HepG2 (cell line): ENCODE measurements around the gene SHMT1. TPM values are rescaled to one million over a fixed set of nuclear protein-coding genes. Genes with fewer than 3 reads are reported as not detected.

Source experiments
- CEBPG ChIP-seq: IDR thresholded peaks from 2 replicates; pipeline ENCODE4 v1.6.1; 2016
- KDM5A ChIP-seq: fragments of 200-600 bp; sonication (generic); IDR thresholded peaks from 2 replicates; pipeline ENCODE4 v1.7.0; 2018; ENCODE audit warnings: antibody characterized with exemption, mild to moderate bottlenecking, low read length, borderline replicate concordance
- TSC22D2 ChIP-seq: sonication (generic); formaldehyde crosslinking; IDR thresholded peaks from 2 replicates; pipeline ENCODE4 v1.5.1; 2020; ENCODE audit warnings: missing genetic modification reagents, mild to moderate bottlenecking, borderline replicate concordance
- ZNF501 ChIP-seq: sonication (generic); formaldehyde crosslinking; IDR thresholded peaks from 2 replicates; pipeline ENCODE4 v1.5.1; 2020; ENCODE audit warnings: mild to moderate bottlenecking, moderate library complexity, missing genetic modification reagents
- ZNF598 ChIP-seq: sonication (generic); formaldehyde crosslinking; IDR thresholded peaks from 2 replicates; pipeline ENCODE4 v1.5.1; 2020; ENCODE audit warnings: mild to moderate bottlenecking, missing genetic modification reagents, borderline replicate concordance
- ZNF607 ChIP-seq: sonication (generic); formaldehyde crosslinking; IDR thresholded peaks from 2 replicates; pipeline ENCODE4 v1.5.1; 2020; ENCODE audit warnings: missing genetic modification reagents, mild to moderate bottlenecking, borderline replicate concordance
- ZNF747 ChIP-seq: sonication (generic); formaldehyde crosslinking; IDR thresholded peaks from 2 replicates; pipeline ENCODE4 v1.8.1; 2023; ENCODE audit warnings: missing genetic modification reagents, mild to moderate bottlenecking, borderline replicate concordance
- ZNF75D ChIP-seq: sonication (generic); formaldehyde crosslinking; IDR thresholded peaks from 2 replicates; pipeline ENCODE4 v1.8.1; 2023; ENCODE audit warnings: missing genetic modification reagents, mild to moderate bottlenecking, borderline replicate concordance
- ZSCAN29 ChIP-seq: sonication (generic); formaldehyde crosslinking; conservative IDR thresholded peaks from 2 replicates; pipeline ENCODE4 v1.4.0; 2020; ENCODE audit warnings: mild to moderate bottlenecking, missing genetic modification reagents
- polyA plus RNA-seq, 8 experiments: library from polyadenylated mRNA; depleted of rRNA in 3 of 8; stranded (reverse) in 7 of 8; unstranded in 1 of 8; fragments of >200 nt; fragmentation: Illumina TruSeq in 4 of 8; extraction: Trizol in 4 of 8; gene quantifications; 2 replicates each; pipeline versions ENCODE4 v1.2.1 to v1.2.3, GENCODE V29; 2011 to 2016; ENCODE audit warnings: low read depth in 4 of 8, missing spikeins in 1 of 8, mixed read lengths in 1 of 8; ENCODE audit not compliant: insufficient read depth in 1 of 8
- total RNA-seq, 5 experiments: library from RNA; depleted of rRNA; stranded (reverse); fragments of >200 nt; fragmentation: Illumina TruSeq; extraction: Trizol; gene quantifications; 2 replicates each; pipeline ENCODE4 v1.2.3, GENCODE V29; 2016; ENCODE audit warnings: low read depth in 1 of 5
- TF ChIP-seq, protein P1 (sequence below): sonication (generic); formaldehyde crosslinking; IDR thresholded peaks from 2 replicates; pipeline ENCODE4 v1.4.0; 2020; ENCODE audit warnings: missing genetic modification reagents
- TF ChIP-seq, protein P2 (sequence below), 2 experiments: sonication (generic) in 1 of 2; formaldehyde crosslinking in 1 of 2; IDR thresholded peaks; 2 replicates each; pipeline versions ENCODE4 v1.4.0 to v1.6.1; 2016 to 2020; ENCODE audit warnings: borderline replicate concordance in 1 of 2, low read depth in 1 of 2, mild to moderate bottlenecking in 1 of 2, missing genetic modification reagents in 1 of 2
- TF ChIP-seq, protein P3 (sequence below): sonication (generic); formaldehyde crosslinking; IDR thresholded peaks from 2 replicates; pipeline ENCODE4 v1.5.0; 2020; ENCODE audit warnings: missing genetic modification reagents
- TF ChIP-seq, protein P4 (sequence below): sonication (generic); formaldehyde crosslinking; IDR thresholded peaks from 2 replicates; pipeline ENCODE4 v1.8.0; 2022; ENCODE audit warnings: missing genetic modification reagents, mild to moderate bottlenecking, borderline replicate concordance
- TF ChIP-seq, protein P5 (sequence below): sonication (generic); formaldehyde crosslinking; IDR thresholded peaks from 2 replicates; pipeline ENCODE4 v1.8.0; 2022; ENCODE audit warnings: missing genetic modification reagents, low read depth, mild to moderate bottlenecking, borderline replicate concordance

Gene SHMT1
- total and polyA plus RNA-seq, 2 of the 13 experiments (the other 11 are each of a cell fraction or from before 2014, with no cell fraction given) = 21.3 to 48.8 TPM

DNA sequence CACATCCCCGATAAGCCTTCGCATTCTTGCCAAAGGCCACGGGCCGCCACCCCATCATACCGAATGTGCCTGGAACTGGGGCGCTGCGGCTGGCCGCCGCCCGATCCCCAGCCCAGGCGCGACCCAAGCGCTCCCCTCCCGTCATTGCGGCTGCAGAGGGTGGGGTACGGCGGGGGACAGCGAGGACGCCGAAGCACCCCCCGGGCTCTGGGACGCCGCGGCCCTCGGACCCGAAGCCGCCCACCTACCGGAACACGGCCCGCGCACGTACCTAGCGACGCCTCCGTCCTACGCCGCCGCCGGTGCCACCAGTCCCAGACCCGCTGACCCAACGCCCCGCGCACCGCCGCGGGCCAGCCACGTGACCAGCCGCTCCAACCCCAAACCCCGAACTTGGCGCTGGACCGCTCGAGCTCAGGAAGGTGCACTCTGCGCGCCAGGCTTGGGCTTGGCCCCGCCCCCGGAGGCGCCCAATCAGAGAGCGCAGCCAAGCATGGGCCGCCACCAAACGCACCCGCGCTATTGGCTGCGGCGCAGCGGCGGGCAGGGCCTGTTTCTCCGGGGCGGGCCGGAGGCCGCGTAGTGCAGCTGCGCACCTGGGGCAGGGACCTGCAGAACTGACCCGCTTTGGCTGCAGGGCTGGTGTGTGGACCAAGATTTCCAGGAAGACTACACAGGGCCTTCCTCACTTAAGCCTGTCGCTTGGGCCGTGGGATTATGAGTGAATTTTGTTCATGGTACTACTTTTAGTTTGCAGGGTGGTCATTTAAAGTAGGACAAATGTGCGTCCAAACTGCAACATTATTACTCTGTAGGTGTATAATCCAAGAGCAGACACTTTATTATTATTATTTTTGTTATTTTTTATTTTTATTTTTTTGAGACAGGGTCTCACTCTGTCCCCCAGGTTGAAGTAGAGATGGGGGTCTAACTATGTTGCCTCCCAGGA is at the start of gene SHMT1 (continued):
- TF ChIP-seq, protein P1, sequence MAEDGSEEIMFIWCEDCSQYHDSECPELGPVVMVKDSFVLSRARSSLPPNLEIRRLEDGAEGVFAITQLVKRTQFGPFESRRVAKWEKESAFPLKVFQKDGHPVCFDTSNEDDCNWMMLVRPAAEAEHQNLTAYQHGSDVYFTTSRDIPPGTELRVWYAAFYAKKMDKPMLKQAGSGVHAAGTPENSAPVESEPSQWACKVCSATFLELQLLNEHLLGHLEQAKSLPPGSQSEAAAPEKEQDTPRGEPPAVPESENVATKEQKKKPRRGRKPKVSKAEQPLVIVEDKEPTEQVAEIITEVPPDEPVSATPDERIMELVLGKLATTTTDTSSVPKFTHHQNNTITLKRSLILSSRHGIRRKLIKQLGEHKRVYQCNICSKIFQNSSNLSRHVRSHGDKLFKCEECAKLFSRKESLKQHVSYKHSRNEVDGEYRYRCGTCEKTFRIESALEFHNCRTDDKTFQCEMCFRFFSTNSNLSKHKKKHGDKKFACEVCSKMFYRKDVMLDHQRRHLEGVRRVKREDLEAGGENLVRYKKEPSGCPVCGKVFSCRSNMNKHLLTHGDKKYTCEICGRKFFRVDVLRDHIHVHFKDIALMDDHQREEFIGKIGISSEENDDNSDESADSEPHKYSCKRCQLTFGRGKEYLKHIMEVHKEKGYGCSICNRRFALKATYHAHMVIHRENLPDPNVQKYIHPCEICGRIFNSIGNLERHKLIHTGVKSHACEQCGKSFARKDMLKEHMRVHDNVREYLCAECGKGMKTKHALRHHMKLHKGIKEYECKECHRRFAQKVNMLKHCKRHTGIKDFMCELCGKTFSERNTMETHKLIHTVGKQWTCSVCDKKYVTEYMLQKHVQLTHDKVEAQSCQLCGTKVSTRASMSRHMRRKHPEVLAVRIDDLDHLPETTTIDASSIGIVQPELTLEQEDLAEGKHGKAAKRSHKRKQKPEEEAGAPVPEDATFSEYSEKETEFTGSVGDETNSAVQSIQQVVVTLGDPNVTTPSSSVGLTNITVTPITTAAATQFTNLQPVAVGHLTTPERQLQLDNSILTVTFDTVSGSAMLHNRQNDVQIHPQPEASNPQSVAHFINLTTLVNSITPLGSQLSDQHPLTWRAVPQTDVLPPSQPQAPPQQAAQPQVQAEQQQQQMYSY (CRISPR knock-in tag) = 0 out of 2 replicates have a peak, but pooled peaks have one; percentile 52
- peak; percentile 51 for TF ChIP-seq ZNF501 (CRISPR knock-in tag)
- TF ChIP-seq ZSCAN29 = peak; percentile 74; the same call in 1 of the 2 replicates
- TF ChIP-seq CEBPG (CRISPR knock-in tag) = no peak
- TF ChIP-seq ZNF747 (CRISPR knock-in tag) = peak; percentile 67
- TF ChIP-seq TSC22D2 (CRISPR knock-in tag) = 0 out of 2 replicates have a peak, but pooled peaks have one; percentile 59
- no peak for TF ChIP-seq ZNF75D
- peak; percentile 78 for TF ChIP-seq ZNF607
- TF ChIP-seq, protein P2, sequence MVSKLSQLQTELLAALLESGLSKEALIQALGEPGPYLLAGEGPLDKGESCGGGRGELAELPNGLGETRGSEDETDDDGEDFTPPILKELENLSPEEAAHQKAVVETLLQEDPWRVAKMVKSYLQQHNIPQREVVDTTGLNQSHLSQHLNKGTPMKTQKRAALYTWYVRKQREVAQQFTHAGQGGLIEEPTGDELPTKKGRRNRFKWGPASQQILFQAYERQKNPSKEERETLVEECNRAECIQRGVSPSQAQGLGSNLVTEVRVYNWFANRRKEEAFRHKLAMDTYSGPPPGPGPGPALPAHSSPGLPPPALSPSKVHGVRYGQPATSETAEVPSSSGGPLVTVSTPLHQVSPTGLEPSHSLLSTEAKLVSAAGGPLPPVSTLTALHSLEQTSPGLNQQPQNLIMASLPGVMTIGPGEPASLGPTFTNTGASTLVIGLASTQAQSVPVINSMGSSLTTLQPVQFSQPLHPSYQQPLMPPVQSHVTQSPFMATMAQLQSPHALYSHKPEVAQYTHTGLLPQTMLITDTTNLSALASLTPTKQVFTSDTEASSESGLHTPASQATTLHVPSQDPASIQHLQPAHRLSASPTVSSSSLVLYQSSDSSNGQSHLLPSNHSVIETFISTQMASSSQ (IDR thresholded peaks at IDR 0.05; ENCODE audit: low read depth) = no peak
- TF ChIP-seq, protein P2 (CRISPR knock-in tag; IDR thresholded peaks at IDR 0.05; ENCODE audit: borderline replicate concordance) = peak; percentile 19; the same call in 1 of the 2 replicates
- TF ChIP-seq, protein P3, sequence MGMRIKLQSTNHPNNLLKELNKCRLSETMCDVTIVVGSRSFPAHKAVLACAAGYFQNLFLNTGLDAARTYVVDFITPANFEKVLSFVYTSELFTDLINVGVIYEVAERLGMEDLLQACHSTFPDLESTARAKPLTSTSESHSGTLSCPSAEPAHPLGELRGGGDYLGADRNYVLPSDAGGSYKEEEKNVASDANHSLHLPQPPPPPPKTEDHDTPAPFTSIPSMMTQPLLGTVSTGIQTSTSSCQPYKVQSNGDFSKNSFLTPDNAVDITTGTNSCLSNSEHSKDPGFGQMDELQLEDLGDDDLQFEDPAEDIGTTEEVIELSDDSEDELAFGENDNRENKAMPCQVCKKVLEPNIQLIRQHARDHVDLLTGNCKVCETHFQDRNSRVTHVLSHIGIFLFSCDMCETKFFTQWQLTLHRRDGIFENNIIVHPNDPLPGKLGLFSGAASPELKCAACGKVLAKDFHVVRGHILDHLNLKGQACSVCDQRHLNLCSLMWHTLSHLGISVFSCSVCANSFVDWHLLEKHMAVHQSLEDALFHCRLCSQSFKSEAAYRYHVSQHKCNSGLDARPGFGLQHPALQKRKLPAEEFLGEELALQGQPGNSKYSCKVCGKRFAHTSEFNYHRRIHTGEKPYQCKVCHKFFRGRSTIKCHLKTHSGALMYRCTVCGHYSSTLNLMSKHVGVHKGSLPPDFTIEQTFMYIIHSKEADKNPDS (CRISPR knock-in tag) = no peak
- TF ChIP-seq, protein P4, sequence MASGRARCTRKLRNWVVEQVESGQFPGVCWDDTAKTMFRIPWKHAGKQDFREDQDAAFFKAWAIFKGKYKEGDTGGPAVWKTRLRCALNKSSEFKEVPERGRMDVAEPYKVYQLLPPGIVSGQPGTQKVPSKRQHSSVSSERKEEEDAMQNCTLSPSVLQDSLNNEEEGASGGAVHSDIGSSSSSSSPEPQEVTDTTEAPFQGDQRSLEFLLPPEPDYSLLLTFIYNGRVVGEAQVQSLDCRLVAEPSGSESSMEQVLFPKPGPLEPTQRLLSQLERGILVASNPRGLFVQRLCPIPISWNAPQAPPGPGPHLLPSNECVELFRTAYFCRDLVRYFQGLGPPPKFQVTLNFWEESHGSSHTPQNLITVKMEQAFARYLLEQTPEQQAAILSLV (CRISPR knock-in tag) = peak; percentile 86
- TF ChIP-seq KDM5A = peak; percentile 57; the same call in 1 of the 2 replicates
- TF ChIP-seq, protein P5, sequence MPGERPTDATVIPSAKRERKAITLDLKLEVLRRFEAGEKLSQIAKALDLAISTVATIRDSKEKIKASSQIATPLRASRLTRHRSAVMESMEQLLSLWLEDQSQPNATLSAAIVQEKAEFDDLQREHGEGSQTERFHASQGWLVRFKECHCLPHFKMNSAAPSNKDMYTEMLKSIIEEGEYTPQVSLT (CRISPR knock-in tag) = no peak
- TF ChIP-seq ZNF598 (CRISPR knock-in tag) = peak; percentile 54; the same call in 1 of the 2 replicates
